Fibroblast of villous mesenchyme (primary cell): ENCODE measurements around the gene PRSS22. TPM values are rescaled to one million over a fixed set of nuclear protein-coding genes. Genes with fewer than 3 reads are reported as not detected.
A peak's percentile ranks its signal among the peaks of the same experiment; 100 is the strongest.
"Not testable (repeated sequence)": the region's sequence is repeated elsewhere in the genome, so short reads cannot be mapped to it uniquely, and the experiment has no call there.

ENCODE experiments used
- DNase-seq: peaks from one replicate; pipeline ENCODE4 v3.0.0-alpha.2; 2010; ENCODE audit warnings: low read depth
- H3K4me3 ChIP-seq: 2 replicates; pipeline ENCODE4 v1.5.1; 2011; ENCODE audit warnings: low read depth, mild to moderate bottlenecking, low read length
- total RNA-seq: library from RNA; depleted of rRNA; stranded (reverse); fragments of >200 nt; gene quantifications from 2 replicates; pipeline ENCODE4 v1.2.3, GENCODE V29; 2012
- TF ChIP-seq, protein P1 (sequence below): IDR thresholded peaks from 2 replicates; pipeline ENCODE4 v1.5.1; 2012; ENCODE audit warnings: low read depth, mild to moderate bottlenecking, low read length; ENCODE audit not compliant: insufficient read depth

PRSS22 gene
- not detected in 2 replicates for total RNA-seq

DNA sequence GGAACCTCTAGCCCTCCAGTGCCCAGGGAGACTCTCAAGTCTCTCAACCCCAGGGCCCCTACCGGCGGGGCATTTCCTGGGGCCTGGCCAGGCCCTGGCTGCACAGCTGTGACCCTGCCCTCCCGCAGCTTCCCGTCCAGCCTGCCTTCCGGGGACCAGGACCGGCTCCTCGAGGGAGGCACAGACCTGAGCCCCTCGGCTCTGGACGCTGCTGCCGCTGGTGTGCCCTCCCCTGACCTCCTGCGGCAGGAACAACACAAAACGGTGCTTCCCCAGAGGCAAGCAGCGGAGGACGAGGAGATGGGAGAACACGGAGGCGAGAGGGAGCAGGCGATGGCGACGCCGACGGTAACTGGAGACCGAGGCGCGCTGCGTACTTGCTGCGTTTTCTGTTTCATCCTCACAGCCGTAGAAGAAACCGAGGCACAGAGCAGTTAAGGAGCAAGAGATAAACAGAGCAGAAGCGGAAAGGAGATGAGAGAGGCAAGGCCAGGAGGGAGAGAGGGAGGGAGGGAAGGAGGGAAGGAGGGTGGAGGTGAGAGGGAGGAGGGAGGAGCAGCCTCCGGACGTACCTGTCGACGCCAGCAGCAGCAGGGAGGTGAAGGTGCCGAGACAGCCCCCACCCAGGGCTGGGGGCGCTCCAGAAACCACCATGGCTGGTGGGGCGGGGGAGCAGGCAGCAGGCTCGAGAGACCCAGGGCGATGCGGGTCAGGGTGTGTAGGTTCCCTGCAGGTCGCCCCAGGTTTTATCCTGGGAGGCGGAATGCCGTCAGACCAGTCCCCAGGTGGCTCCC is at the start of gene PRSS22:
Gene PRSS22, minus strand, starts transcription at position 720 of the 794 bp plus-strand sequence. Its CDS starts 66 bp downstream, at position 654.
- DNase-seq, result peak; percentile 9
- TF ChIP-seq, protein P1, sequence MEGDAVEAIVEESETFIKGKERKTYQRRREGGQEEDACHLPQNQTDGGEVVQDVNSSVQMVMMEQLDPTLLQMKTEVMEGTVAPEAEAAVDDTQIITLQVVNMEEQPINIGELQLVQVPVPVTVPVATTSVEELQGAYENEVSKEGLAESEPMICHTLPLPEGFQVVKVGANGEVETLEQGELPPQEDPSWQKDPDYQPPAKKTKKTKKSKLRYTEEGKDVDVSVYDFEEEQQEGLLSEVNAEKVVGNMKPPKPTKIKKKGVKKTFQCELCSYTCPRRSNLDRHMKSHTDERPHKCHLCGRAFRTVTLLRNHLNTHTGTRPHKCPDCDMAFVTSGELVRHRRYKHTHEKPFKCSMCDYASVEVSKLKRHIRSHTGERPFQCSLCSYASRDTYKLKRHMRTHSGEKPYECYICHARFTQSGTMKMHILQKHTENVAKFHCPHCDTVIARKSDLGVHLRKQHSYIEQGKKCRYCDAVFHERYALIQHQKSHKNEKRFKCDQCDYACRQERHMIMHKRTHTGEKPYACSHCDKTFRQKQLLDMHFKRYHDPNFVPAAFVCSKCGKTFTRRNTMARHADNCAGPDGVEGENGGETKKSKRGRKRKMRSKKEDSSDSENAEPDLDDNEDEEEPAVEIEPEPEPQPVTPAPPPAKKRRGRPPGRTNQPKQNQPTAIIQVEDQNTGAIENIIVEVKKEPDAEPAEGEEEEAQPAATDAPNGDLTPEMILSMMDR, result no peak
- H3K4me3 ChIP-seq, result peak within 1 kb of the TSS; percentile 2

DNA sequence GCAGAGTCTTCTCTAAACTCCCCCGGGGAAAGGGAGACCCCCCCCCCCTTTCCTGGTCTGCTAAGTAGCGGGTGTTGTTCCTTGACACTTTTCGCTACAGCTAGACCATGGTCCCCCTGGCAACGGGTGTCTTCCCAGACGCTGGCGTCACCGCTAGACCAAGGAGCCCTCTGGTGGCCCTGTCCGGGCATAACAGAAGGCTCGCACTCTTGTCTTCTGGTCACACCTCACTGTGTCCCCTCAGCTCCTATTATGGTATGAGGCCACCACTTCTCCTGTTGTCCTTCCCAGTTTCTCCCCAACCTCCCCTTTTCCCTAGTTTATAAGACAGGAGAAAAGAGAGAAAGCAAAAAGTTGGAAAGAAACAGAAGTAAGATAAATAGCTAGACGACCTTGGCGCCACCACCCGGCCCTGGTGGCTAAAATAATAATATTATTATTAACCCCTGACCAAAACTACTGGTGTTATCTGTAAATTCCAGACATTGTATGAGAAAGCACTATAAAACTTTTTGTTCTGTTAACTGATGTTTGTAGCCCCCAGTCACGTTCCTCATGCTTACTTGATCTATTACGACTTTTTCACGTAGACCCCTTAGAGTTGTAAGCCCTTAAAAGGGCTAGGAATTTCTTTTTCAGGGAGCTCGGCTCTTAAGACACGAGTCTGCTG is 49.2 kb upstream of the PRSS22 start:
- TF ChIP-seq, protein P1, result peak; percentile 51
- peak; percentile 47 for DNase-seq
- not testable (repeated sequence) for H3K4me3 ChIP-seq

DNA sequence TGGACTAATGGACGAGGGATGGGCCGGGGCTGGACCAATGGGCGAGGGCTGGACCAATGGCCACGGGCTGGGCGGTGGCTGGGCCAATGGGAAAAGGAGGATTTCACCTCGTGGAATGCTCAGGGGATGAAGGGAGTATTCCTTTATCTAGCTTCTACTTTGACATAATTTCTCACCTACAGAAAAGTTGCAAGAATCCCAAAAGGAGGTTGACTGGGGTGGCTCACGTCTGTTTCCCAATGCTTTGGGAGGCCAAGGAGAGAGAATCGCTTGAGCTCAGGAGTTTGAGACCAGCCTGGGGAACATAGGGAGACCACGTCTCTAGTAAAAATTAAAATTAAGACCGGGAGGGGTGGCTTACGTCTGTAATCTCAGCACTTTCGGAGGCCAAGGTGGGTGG is 48.0 kb upstream of the PRSS22 start:
- TF ChIP-seq, protein P1, result no peak
- H3K4me3 ChIP-seq, result no peak overlapping the region

GRCh38 chr16:2905241-2905987 is 47.4 kb upstream of the PRSS22 start:
- H3K4me3 ChIP-seq, result peak overlapping the region; percentile 79
- peak; percentile 100 for DNase-seq
- TF ChIP-seq, protein P1, result no peak

More for the DNA sequence above, 48.0 kb upstream of the PRSS22 start:
- DNase-seq, result no peak

DNA sequence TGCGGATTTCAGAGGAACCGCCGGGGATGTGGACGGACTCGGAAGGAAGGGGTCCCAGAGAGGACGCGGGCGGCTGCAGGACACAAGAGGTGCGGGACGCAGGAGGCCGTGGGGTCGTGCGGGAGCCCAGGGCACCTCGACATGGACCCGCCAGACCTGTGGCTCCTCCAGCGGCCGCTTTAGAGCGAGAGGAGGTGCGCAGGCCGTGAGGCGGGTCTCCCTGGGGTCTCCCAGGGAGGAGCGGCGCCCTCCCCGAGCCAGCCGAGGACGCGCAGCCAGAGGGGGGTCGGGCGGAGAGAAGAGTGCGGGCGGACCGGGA is 46.9 kb upstream of the PRSS22 start:
- TF ChIP-seq, protein P1, result no peak
- no peak for DNase-seq
- peak overlapping the region; percentile 79 for H3K4me3 ChIP-seq

DNA sequence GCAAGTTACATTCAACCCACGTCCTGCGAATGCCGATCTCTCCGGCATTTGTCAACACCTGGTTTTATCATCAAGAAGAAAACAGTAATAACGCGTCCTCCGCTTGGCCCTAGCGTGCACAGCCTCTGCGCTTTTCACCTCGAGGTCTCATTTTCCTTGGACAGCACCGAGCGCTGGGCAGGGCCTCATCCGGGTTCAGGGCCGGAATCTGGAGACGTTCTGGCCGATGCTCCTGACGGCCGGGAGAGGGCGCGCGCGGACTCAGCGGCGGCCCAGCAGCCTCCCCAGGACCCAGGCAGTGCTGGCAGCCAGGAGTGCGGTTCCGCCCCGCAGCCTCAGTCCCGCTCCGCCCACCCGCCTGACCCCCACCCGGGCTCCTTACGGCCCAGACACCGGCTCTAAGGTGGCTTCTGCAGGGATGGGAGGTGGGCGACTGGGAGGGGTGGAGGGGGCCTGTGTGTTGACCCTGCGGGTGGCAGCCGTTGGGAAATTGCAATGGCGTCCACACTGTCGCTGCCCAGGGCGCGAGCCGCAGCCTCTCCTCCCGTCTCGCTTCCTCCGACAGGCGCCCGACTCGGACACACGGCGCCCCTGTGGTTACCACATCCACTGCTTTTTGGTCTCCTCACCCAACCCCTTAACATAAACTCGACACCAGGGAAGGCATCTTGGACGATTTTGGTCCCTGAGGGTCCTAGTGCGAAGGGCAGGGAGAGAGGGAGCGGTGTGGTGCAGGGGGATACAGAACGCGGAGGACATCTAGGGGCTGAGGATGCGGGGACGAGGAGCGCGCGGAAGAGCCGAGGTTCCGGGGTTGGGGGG is 46.3 kb upstream of the PRSS22 start:
- H3K4me3 ChIP-seq, result peak overlapping the region; percentile 79
- DNase-seq, result peak; percentile 88
- TF ChIP-seq, protein P1, result peak; percentile 86
